K562 (cell line): ENCODE results near the gene RALGPS1. TPM values are rescaled to one million over a fixed set of nuclear protein-coding genes. Genes with fewer than 3 reads are reported as not detected.

Source experiments
- ARNT ChIP-seq, 2 experiments: fragments of 450-650 bp; IDR thresholded peaks; 2 replicates each; pipeline ENCODE4 v1.6.1; 2016; ENCODE audit warnings: mild to moderate bottlenecking in 1 of 2
- CREBBP ChIP-seq: IDR thresholded peaks from one replicate; pipeline ENCODE4 v1.6.1; 2012; ENCODE audit warnings: low read depth, mild to moderate bottlenecking, control low read depth, inconsistent platforms, low read length
- MCM3 ChIP-seq: fragments of 450-650 bp; IDR thresholded peaks from 2 replicates; pipeline ENCODE4 v1.6.1; 2016
- MYNN ChIP-seq, 2 experiments: sonication (generic); formaldehyde crosslinking in 1 of 2; IDR thresholded peaks; 2 replicates each; pipeline versions ENCODE4 v1.5.0 to v1.6.1; 2016 to 2020; ENCODE audit warnings: antibody characterized with exemption in 1 of 2, missing genetic modification reagents in 1 of 2
- PURB ChIP-seq: sonication (generic); formaldehyde crosslinking; IDR thresholded peaks from 2 replicates; pipeline ENCODE4 v1.9.0; 2021; ENCODE audit warnings: low read depth, mild to moderate bottlenecking, missing genetic modification reagents
- ZC3H4 ChIP-seq: sonication (generic); formaldehyde crosslinking; IDR thresholded peaks from 2 replicates; pipeline ENCODE4 v1.9.0; 2021; ENCODE audit warnings: missing genetic modification reagents, borderline replicate concordance
- ZEB2 ChIP-seq: fragments of 450-650 bp; IDR thresholded peaks from 2 replicates; pipeline ENCODE4 v1.6.1; 2016
- ZNF76 ChIP-seq: fragments of 250-450 bp; sonication (Bioruptor Pico); IDR thresholded peaks from 2 replicates; pipeline ENCODE4 v1.4.0; 2020; ENCODE audit warnings: mild to moderate bottlenecking, moderate library complexity, borderline replicate concordance
- polyA plus RNA-seq, 8 experiments: library from polyadenylated mRNA; depleted of rRNA in 4 of 8; stranded (reverse) in 5 of 8; unstranded in 3 of 8; fragments of >200 nt; fragmentation: Nextera tagmentation in 2 of 8; fragmentation: Illumina TruSeq in 1 of 8; extraction: Ambion mirVana in 2 of 8; extraction: Trizol in 1 of 8; gene quantifications; 2 replicates each; pipeline versions ENCODE4 v1.2.1 to v1.2.3, GENCODE V29; 2011 to 2014; ENCODE audit warnings: inconsistent platforms in 1 of 8, missing spikeins in 1 of 8
- total RNA-seq, 7 experiments: library from RNA; depleted of rRNA in 6 of 7; stranded (reverse); fragments of >200 nt in 6 of 7; fragmentation: Illumina TruSeq in 2 of 7; extraction: Trizol in 2 of 7; gene quantifications; 2 replicates each; pipeline versions ENCODE4 v1.2.1 to v1.2.3, GENCODE V29; 2011 to 2021; ENCODE audit warnings: low replicate concordance in 1 of 7
- TF ChIP-seq, protein P1 (sequence below), 2 experiments: fragments of 450-650 bp; IDR thresholded peaks; 2 replicates each; pipeline ENCODE4 v1.6.1; 2018; ENCODE audit warnings: mild to moderate bottlenecking in 2 of 2, low read depth in 1 of 2; ENCODE audit not compliant: partially characterized antibody in 2 of 2
- TF ChIP-seq, protein P2 (sequence below): fragments of 450-650 bp; IDR thresholded peaks from 2 replicates; pipeline ENCODE4 v1.6.1; 2017; ENCODE audit warnings: antibody characterized with exemption
- TF ChIP-seq, protein P3 (sequence below): sonication (generic); formaldehyde crosslinking; IDR thresholded peaks from 2 replicates; pipeline ENCODE4 v1.8.0; 2022; ENCODE audit warnings: missing genetic modification reagents, mild to moderate bottlenecking, moderate library complexity, borderline replicate concordance
- TF ChIP-seq, protein P4 (sequence below): sonication (generic); formaldehyde crosslinking; IDR thresholded peaks from 2 replicates; pipeline ENCODE4 v1.8.0; 2023; ENCODE audit warnings: missing genetic modification reagents, mild to moderate bottlenecking, borderline replicate concordance
- TF ChIP-seq, protein P5 (sequence below): sonication (generic); formaldehyde crosslinking; IDR thresholded peaks from 2 replicates; pipeline ENCODE4 v1.8.0; 2022; ENCODE audit warnings: missing genetic modification reagents, mild to moderate bottlenecking, borderline replicate concordance

RALGPS1 gene
- total and polyA plus RNA-seq, 9 of the 15 experiments (the other 6 are each of a cell fraction or from before 2014, with no cell fraction given) = 0.04 to 2.6 (median 1.5) TPM

DNA sequence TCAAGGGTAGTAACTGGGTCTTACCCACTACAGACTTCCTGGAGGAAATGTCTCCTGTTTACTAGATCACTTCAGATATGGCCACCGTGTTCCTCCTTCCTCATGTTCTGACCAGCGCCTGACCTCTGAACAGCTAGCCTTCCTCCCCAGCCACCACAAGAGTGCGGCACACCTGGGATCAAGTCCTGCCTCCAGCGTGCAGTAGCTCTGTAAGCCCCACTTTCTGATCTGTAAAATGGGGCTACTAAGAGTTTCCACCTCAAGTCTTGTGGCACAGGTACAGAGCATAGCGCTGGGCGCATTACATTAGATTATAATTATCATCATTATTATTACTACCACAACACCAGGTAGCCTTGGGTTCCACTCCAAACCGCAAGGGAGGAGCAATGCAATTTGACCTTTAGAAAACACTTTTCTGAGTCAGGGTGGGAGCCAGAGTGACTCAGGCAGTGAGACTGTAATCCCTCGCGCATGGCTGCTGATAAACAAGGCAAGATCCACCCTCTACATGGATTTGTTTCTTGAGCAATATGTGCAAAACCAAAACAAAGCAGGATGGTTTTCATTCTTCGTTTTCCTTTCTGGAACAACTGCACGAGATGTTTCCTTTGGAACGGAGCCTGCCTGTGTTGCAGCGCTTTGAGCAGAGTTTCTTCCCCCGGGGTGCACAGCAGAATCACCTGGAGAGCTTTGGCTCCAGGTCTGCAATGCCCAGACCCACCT is 272.8 kb downstream of the RALGPS1 start (continued):
- TF ChIP-seq CREBBP = no peak
- peak; percentile 82 for TF ChIP-seq ZEB2
- TF ChIP-seq, protein P1, sequence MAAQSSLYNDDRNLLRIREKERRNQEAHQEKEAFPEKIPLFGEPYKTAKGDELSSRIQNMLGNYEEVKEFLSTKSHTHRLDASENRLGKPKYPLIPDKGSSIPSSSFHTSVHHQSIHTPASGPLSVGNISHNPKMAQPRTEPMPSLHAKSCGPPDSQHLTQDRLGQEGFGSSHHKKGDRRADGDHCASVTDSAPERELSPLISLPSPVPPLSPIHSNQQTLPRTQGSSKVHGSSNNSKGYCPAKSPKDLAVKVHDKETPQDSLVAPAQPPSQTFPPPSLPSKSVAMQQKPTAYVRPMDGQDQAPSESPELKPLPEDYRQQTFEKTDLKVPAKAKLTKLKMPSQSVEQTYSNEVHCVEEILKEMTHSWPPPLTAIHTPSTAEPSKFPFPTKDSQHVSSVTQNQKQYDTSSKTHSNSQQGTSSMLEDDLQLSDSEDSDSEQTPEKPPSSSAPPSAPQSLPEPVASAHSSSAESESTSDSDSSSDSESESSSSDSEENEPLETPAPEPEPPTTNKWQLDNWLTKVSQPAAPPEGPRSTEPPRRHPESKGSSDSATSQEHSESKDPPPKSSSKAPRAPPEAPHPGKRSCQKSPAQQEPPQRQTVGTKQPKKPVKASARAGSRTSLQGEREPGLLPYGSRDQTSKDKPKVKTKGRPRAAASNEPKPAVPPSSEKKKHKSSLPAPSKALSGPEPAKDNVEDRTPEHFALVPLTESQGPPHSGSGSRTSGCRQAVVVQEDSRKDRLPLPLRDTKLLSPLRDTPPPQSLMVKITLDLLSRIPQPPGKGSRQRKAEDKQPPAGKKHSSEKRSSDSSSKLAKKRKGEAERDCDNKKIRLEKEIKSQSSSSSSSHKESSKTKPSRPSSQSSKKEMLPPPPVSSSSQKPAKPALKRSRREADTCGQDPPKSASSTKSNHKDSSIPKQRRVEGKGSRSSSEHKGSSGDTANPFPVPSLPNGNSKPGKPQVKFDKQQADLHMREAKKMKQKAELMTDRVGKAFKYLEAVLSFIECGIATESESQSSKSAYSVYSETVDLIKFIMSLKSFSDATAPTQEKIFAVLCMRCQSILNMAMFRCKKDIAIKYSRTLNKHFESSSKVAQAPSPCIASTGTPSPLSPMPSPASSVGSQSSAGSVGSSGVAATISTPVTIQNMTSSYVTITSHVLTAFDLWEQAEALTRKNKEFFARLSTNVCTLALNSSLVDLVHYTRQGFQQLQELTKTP (IDR thresholded peaks at IDR 0.05; ENCODE audit: low read depth in 1 of 2, partially characterized antibody in 2 of 2) = no peak
- TF ChIP-seq, protein P2, sequence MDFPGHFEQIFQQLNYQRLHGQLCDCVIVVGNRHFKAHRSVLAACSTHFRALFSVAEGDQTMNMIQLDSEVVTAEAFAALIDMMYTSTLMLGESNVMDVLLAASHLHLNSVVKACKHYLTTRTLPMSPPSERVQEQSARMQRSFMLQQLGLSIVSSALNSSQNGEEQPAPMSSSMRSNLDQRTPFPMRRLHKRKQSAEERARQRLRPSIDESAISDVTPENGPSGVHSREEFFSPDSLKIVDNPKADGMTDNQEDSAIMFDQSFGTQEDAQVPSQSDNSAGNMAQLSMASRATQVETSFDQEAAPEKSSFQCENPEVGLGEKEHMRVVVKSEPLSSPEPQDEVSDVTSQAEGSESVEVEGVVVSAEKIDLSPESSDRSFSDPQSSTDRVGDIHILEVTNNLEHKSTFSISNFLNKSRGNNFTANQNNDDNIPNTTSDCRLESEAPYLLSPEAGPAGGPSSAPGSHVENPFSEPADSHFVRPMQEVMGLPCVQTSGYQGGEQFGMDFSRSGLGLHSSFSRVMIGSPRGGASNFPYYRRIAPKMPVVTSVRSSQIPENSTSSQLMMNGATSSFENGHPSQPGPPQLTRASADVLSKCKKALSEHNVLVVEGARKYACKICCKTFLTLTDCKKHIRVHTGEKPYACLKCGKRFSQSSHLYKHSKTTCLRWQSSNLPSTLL = no peak
- TF ChIP-seq, protein P3, sequence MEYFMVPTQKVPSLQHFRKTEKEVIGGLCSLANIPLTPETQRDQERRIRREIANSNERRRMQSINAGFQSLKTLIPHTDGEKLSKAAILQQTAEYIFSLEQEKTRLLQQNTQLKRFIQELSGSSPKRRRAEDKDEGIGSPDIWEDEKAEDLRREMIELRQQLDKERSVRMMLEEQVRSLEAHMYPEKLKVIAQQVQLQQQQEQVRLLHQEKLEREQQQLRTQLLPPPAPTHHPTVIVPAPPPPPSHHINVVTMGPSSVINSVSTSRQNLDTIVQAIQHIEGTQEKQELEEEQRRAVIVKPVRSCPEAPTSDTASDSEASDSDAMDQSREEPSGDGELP (CRISPR knock-in tag) = no peak
- TF ChIP-seq MYNN (IDR thresholded peaks at IDR 0.05) = no peak
- no peak for TF ChIP-seq MYNN (CRISPR knock-in tag; IDR thresholded peaks at IDR 0.05)
- TF ChIP-seq, protein P4, sequence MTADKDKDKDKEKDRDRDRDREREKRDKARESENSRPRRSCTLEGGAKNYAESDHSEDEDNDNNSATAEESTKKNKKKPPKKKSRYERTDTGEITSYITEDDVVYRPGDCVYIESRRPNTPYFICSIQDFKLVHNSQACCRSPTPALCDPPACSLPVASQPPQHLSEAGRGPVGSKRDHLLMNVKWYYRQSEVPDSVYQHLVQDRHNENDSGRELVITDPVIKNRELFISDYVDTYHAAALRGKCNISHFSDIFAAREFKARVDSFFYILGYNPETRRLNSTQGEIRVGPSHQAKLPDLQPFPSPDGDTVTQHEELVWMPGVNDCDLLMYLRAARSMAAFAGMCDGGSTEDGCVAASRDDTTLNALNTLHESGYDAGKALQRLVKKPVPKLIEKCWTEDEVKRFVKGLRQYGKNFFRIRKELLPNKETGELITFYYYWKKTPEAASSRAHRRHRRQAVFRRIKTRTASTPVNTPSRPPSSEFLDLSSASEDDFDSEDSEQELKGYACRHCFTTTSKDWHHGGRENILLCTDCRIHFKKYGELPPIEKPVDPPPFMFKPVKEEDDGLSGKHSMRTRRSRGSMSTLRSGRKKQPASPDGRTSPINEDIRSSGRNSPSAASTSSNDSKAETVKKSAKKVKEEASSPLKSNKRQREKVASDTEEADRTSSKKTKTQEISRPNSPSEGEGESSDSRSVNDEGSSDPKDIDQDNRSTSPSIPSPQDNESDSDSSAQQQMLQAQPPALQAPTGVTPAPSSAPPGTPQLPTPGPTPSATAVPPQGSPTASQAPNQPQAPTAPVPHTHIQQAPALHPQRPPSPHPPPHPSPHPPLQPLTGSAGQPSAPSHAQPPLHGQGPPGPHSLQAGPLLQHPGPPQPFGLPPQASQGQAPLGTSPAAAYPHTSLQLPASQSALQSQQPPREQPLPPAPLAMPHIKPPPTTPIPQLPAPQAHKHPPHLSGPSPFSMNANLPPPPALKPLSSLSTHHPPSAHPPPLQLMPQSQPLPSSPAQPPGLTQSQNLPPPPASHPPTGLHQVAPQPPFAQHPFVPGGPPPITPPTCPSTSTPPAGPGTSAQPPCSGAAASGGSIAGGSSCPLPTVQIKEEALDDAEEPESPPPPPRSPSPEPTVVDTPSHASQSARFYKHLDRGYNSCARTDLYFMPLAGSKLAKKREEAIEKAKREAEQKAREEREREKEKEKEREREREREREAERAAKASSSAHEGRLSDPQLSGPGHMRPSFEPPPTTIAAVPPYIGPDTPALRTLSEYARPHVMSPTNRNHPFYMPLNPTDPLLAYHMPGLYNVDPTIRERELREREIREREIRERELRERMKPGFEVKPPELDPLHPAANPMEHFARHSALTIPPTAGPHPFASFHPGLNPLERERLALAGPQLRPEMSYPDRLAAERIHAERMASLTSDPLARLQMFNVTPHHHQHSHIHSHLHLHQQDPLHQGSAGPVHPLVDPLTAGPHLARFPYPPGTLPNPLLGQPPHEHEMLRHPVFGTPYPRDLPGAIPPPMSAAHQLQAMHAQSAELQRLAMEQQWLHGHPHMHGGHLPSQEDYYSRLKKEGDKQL (CRISPR knock-in tag) = no peak
- no peak for TF ChIP-seq ZNF76
- TF ChIP-seq PURB (CRISPR knock-in tag) = no peak
- TF ChIP-seq, protein P5, sequence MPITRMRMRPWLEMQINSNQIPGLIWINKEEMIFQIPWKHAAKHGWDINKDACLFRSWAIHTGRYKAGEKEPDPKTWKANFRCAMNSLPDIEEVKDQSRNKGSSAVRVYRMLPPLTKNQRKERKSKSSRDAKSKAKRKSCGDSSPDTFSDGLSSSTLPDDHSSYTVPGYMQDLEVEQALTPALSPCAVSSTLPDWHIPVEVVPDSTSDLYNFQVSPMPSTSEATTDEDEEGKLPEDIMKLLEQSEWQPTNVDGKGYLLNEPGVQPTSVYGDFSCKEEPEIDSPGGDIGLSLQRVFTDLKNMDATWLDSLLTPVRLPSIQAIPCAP (CRISPR knock-in tag) = no peak
- TF ChIP-seq ARNT (IDR thresholded peaks at IDR 0.05) = 0 out of 4 replicates have a peak, but pooled peaks of 1 of the 2 experiments have one; percentile 53
- TF ChIP-seq ZC3H4 = no peak
- TF ChIP-seq MCM3 = no peak
